GM23338 (cell line): ENCODE measurements around the gene CKMT1B. TPM values are rescaled to one million over a fixed set of nuclear protein-coding genes. Genes with fewer than 3 reads are reported as not detected.

Experiments used
- ATAC-seq: fragments of 200-7000 bp; cut with Tn5 transposase; 3 replicates; pipeline ENCODE4 v1.9.1; 2020
- DNase-seq: peaks from one replicate; pipeline ENCODE4 v3.0.0-alpha.2; 2015; ENCODE audit warnings: low spot score
- H2AFZ ChIP-seq: fragments of 200-600 bp; sonication (generic); 2 replicates; pipeline ENCODE4 v1.8.0; 2016; ENCODE audit warnings: antibody characterized with exemption, mild to moderate bottlenecking, moderate library complexity
- H3F3A ChIP-seq: fragments of 200-600 bp; sonication (generic); replicated peaks from 2 replicates; pipeline ENCODE4 v1.8.0; 2017; ENCODE audit warnings: antibody characterized with exemption, mixed run types, low read depth
- H3K27ac ChIP-seq: fragments of 200-600 bp; sonication (generic); 2 replicates; pipeline ENCODE4 v1.6.1; 2016; ENCODE audit warnings: low read depth
- H3K27me3 ChIP-seq: fragments of 200-600 bp; sonication (generic); 2 replicates; pipeline ENCODE4 v1.8.0; 2016; ENCODE audit warnings: mild to moderate bottlenecking, mixed run types, moderate library complexity; ENCODE audit not compliant: insufficient read depth
- H3K36me3 ChIP-seq: fragments of 200-600 bp; sonication (generic); 2 replicates; pipeline ENCODE4 v1.8.0; 2016; ENCODE audit warnings: mild to moderate bottlenecking; ENCODE audit not compliant: insufficient read depth
- H3K4me1 ChIP-seq: fragments of 200-600 bp; sonication (generic); 2 replicates; pipeline ENCODE4 v1.8.0; 2016; ENCODE audit warnings: mild to moderate bottlenecking, moderate library complexity; ENCODE audit not compliant: insufficient read depth
- H3K4me2 ChIP-seq: fragments of 200-600 bp; sonication (generic); 2 replicates; pipeline ENCODE4 v1.7.1; 2017; ENCODE audit warnings: mixed run types
- H3K4me3 ChIP-seq: fragments of 200-600 bp; sonication (generic); 2 replicates; pipeline ENCODE4 v1.6.1; 2016; ENCODE audit warnings: mixed run types
- H3K79me2 ChIP-seq: fragments of 200-600 bp; sonication (generic); replicated peaks from 2 replicates; pipeline ENCODE4 v1.8.0; 2017; ENCODE audit warnings: mild to moderate bottlenecking; ENCODE audit not compliant: insufficient read depth
- H3K9me2 ChIP-seq: fragments of 200-600 bp; sonication (generic); 2 replicates; pipeline ENCODE4 v1.8.0; 2017; ENCODE audit not compliant: insufficient read depth
- H4K20me1 ChIP-seq: fragments of 200-600 bp; sonication (generic); replicated peaks from 2 replicates; pipeline ENCODE4 v1.8.0; 2017; ENCODE audit warnings: mild to moderate bottlenecking; ENCODE audit not compliant: insufficient read depth
- H3K27ac Mint-ChIP-seq: 2 replicates; pipeline ENCODE4 v1.8.0; 2020; ENCODE audit warnings: inconsistent platforms, mild to moderate bottlenecking, moderate library complexity, mixed read lengths
- H3K27me3 Mint-ChIP-seq: 3 replicates; pipeline ENCODE4 v1.8.0; 2022; ENCODE audit warnings: low read depth, mild to moderate bottlenecking, moderate library complexity, mixed read lengths, inconsistent platforms; ENCODE audit not compliant: insufficient read depth, poor library complexity
- H3K36me3 Mint-ChIP-seq: 3 replicates; pipeline ENCODE4 v1.8.0; 2021; ENCODE audit warnings: low read depth, mild to moderate bottlenecking, inconsistent platforms, moderate library complexity, mixed read lengths
- H3K4me1 Mint-ChIP-seq: 3 replicates; pipeline ENCODE4 v1.8.0; 2020; ENCODE audit warnings: mild to moderate bottlenecking, inconsistent platforms, mixed read lengths
- H3K4me3 Mint-ChIP-seq: 3 replicates; pipeline ENCODE4 v1.8.0; 2021; ENCODE audit warnings: moderate library complexity, mild to moderate bottlenecking, inconsistent platforms, mixed read lengths
- H3K9me3 Mint-ChIP-seq: 3 replicates; pipeline ENCODE4 v1.8.0; 2020; ENCODE audit warnings: moderate library complexity, mild to moderate bottlenecking, inconsistent platforms, mixed read lengths
- CREB1 ChIP-seq: fragments of 250-450 bp; sonication (Bioruptor Pico); IDR thresholded peaks from 2 replicates; pipeline ENCODE4 v1.5.0; 2020; ENCODE audit warnings: low read depth, mild to moderate bottlenecking, moderate library complexity
- EZH2 ChIP-seq: fragments of 200-600 bp; sonication (generic); IDR thresholded peaks from one replicate; pipeline ENCODE4 v1.8.0; 2017; ENCODE audit warnings: antibody characterized with exemption, mild to moderate bottlenecking, low read depth; ENCODE audit not compliant: unreplicated experiment
- JUNB ChIP-seq: IDR thresholded peaks from one replicate; pipeline ENCODE4 v1.6.1; 2016; ENCODE audit warnings: antibody characterized with exemption; ENCODE audit not compliant: unreplicated experiment
- POLR2AphosphoS5 ChIP-seq: IDR thresholded peaks from 2 replicates; pipeline ENCODE4 v1.6.1; 2016; ENCODE audit warnings: antibody characterized with exemption, low read depth
- STAT1 ChIP-seq: IDR thresholded peaks from one replicate; pipeline ENCODE4 v1.6.1; 2016; ENCODE audit warnings: antibody characterized with exemption; ENCODE audit not compliant: unreplicated experiment
- ZNF331 ChIP-seq: fragments of 250-450 bp; sonication (Bioruptor Pico); IDR thresholded peaks from 2 replicates; pipeline ENCODE4 v1.5.0; 2020; ENCODE audit warnings: low read depth, mild to moderate bottlenecking, moderate library complexity
- ZNF462 ChIP-seq: fragments of 250-450 bp; sonication (Bioruptor Pico); IDR thresholded peaks from 2 replicates; pipeline ENCODE4 v1.5.0; 2020; ENCODE audit warnings: mild to moderate bottlenecking, moderate library complexity
- polyA plus RNA-seq: library from polyadenylated mRNA; unstranded; fragments of >200 nt; fragmentation: Nextera tagmentation; extraction: Ambion mirVana; gene quantifications from 2 replicates; pipeline ENCODE4 v1.2.1, GENCODE V29; 2016
- total RNA-seq: library from RNA; depleted of rRNA; stranded (reverse); fragments of >200 nt; shearing (Covaris generic); gene quantifications from 2 replicates; pipeline ENCODE4 v1.2.3, GENCODE V29; 2014
- TF ChIP-seq, protein P1 (sequence below): IDR thresholded peaks from 2 replicates; pipeline ENCODE4 v1.6.1; 2016; ENCODE audit warnings: antibody characterized with exemption
- TF ChIP-seq, protein P2 (sequence below): IDR thresholded peaks from one replicate; pipeline ENCODE4 v1.6.1; 2018; ENCODE audit warnings: antibody characterized with exemption; ENCODE audit not compliant: unreplicated experiment

CKMT1B gene
- total and polyA plus RNA-seq, 2 experiments from 2014 or later: 31.4 to 41.2 TPM

- H3K27me3 Mint-ChIP-seq: peaks cover 2% of the 10 kb centered on the region
- TF ChIP-seq STAT1 (no peak), POLR2AphosphoS5 (no peak), JUNB (no peak), ZNF462 (CRISPR knock-in tag) (no peak), CREB1 (CRISPR knock-in tag) (no peak), EZH2 (no peak), ZNF331 (no peak)
- TF ChIP-seq, protein P1, sequence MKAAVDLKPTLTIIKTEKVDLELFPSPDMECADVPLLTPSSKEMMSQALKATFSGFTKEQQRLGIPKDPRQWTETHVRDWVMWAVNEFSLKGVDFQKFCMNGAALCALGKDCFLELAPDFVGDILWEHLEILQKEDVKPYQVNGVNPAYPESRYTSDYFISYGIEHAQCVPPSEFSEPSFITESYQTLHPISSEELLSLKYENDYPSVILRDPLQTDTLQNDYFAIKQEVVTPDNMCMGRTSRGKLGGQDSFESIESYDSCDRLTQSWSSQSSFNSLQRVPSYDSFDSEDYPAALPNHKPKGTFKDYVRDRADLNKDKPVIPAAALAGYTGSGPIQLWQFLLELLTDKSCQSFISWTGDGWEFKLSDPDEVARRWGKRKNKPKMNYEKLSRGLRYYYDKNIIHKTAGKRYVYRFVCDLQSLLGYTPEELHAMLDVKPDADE: no peak
- TF ChIP-seq, protein P2, sequence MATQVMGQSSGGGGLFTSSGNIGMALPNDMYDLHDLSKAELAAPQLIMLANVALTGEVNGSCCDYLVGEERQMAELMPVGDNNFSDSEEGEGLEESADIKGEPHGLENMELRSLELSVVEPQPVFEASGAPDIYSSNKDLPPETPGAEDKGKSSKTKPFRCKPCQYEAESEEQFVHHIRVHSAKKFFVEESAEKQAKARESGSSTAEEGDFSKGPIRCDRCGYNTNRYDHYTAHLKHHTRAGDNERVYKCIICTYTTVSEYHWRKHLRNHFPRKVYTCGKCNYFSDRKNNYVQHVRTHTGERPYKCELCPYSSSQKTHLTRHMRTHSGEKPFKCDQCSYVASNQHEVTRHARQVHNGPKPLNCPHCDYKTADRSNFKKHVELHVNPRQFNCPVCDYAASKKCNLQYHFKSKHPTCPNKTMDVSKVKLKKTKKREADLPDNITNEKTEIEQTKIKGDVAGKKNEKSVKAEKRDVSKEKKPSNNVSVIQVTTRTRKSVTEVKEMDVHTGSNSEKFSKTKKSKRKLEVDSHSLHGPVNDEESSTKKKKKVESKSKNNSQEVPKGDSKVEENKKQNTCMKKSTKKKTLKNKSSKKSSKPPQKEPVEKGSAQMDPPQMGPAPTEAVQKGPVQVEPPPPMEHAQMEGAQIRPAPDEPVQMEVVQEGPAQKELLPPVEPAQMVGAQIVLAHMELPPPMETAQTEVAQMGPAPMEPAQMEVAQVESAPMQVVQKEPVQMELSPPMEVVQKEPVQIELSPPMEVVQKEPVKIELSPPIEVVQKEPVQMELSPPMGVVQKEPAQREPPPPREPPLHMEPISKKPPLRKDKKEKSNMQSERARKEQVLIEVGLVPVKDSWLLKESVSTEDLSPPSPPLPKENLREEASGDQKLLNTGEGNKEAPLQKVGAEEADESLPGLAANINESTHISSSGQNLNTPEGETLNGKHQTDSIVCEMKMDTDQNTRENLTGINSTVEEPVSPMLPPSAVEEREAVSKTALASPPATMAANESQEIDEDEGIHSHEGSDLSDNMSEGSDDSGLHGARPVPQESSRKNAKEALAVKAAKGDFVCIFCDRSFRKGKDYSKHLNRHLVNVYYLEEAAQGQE: no peak
- Histone ChIP-seq H4K20me1 (no peaks in the 10 kb centered on the region), H3K4me1 (no peaks in the 10 kb centered on the region), H3K27me3 (no peaks in the 10 kb centered on the region), H3K27ac (no peak overlapping the region), H3F3A (no peaks in the 10 kb centered on the region), H2AFZ (no peak overlapping the region), H3K4me2 (no peak overlapping the region), H3K4me3 (no peak overlapping the region), H3K36me3 (no peaks in the 10 kb centered on the region), H3K79me2 (no peaks in the 10 kb centered on the region), H3K9me2 (no peaks in the 10 kb centered on the region)
- H3K9me3 Mint-ChIP-seq: 0 out of 3 replicates have a peak, but pooled peaks cover 6% of the 10 kb centered on the region
- H3K4me1 Mint-ChIP-seq: no peaks in the 10 kb centered on the region
- DNase-seq (no peak), ATAC-seq (no peak)
- H3K27ac Mint-ChIP-seq: no peak overlapping the region
- H3K36me3 Mint-ChIP-seq: peaks cover 8% of the 10 kb centered on the region; the same call in 2 of the 3 replicates
- no peak overlapping the region for H3K4me3 Mint-ChIP-seq
These were observed 46.3 kb upstream of the CKMT1B start for GRCh38 chr15:43547539-43547938.
